MM.1S (cell line): ENCODE measurements around the gene GLT8D1.

ENCODE experiments used
- CTCF ChIP-seq: fragments of 300-600 bp; sonication (generic); IDR thresholded peaks from 2 replicates; pipeline ENCODE4 v1.5.1; 2016; ENCODE audit warnings: antibody characterized with exemption, low read length, mixed read lengths
- EZH2phosphoT487 ChIP-seq: fragments of 300-600 bp; sonication (generic); IDR thresholded peaks from 2 replicates; pipeline ENCODE4 v1.6.1; 2018; ENCODE audit warnings: antibody characterized with exemption, low read length

- TF ChIP-seq CTCF: no peak
- TF ChIP-seq EZH2phosphoT487: no peak
Observed at GRCh38 chr3:52678265-52679198, 27.1 kb downstream of the GLT8D1 start.
